ENCODE results near the gene CLSTN1. TPM values are rescaled to one million over a fixed set of nuclear protein-coding genes. Genes with fewer than 3 reads are reported as not detected.
A peak's percentile ranks its signal among the peaks of the same experiment; 100 is the strongest.

Gene CLSTN1
- total and polyA plus RNA-seq, 2 of the 13 experiments (the other 11 are each of a cell fraction or from before 2014, with no cell fraction given), result 19.7 to 29.8 TPM

DNA sequence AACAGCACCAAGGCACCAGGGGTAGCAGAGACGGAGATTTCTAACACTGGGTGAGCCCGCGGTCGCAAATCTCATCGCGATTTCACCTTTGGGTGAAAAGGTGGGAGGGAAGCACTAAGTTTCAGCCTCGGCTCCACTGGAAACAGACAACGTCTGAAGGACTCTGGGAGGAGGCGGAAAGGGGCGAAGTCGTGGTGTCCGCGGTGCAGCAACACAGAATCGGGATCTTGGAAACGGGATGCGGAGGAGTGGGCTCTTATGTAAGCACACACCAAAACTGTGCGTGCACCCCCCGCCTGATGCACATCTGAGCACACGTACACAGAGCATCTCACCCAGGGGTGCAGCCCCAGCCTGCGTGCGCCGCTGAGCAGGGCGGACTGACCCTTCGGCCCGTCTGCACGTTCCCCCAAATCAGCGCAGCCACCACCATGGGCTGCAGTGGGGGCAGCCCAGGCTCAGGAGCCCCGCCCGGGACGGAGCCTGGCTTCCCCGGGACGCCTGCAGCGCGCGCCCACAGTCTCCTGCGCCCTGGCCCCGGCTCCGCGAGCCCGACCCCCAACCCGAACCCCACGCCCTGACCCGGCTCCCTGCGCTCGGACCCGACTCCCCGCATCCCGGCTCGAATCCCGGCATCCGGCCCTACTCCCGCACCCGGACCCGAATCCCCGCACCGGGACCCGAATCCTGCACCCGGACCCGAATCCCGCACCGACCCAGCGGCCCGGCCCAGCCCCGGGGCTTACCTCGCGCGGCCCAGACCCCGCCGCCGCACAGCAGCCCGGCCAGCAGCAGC is 670 bp downstream of the CLSTN1 start (continued):
- TF ChIP-seq, protein P1, sequence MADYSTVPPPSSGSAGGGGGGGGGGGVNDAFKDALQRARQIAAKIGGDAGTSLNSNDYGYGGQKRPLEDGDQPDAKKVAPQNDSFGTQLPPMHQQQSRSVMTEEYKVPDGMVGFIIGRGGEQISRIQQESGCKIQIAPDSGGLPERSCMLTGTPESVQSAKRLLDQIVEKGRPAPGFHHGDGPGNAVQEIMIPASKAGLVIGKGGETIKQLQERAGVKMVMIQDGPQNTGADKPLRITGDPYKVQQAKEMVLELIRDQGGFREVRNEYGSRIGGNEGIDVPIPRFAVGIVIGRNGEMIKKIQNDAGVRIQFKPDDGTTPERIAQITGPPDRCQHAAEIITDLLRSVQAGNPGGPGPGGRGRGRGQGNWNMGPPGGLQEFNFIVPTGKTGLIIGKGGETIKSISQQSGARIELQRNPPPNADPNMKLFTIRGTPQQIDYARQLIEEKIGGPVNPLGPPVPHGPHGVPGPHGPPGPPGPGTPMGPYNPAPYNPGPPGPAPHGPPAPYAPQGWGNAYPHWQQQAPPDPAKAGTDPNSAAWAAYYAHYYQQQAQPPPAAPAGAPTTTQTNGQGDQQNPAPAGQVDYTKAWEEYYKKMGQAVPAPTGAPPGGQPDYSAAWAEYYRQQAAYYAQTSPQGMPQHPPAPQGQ (CRISPR knock-in tag; IDR thresholded peaks at IDR 0.05; ENCODE audit: borderline replicate concordance), result no peak
- no peak for TF ChIP-seq ZNF660 (CRISPR knock-in tag; IDR thresholded peaks at IDR 0.05; ENCODE audit: borderline replicate concordance, low read depth)
- TF ChIP-seq, protein P2, sequence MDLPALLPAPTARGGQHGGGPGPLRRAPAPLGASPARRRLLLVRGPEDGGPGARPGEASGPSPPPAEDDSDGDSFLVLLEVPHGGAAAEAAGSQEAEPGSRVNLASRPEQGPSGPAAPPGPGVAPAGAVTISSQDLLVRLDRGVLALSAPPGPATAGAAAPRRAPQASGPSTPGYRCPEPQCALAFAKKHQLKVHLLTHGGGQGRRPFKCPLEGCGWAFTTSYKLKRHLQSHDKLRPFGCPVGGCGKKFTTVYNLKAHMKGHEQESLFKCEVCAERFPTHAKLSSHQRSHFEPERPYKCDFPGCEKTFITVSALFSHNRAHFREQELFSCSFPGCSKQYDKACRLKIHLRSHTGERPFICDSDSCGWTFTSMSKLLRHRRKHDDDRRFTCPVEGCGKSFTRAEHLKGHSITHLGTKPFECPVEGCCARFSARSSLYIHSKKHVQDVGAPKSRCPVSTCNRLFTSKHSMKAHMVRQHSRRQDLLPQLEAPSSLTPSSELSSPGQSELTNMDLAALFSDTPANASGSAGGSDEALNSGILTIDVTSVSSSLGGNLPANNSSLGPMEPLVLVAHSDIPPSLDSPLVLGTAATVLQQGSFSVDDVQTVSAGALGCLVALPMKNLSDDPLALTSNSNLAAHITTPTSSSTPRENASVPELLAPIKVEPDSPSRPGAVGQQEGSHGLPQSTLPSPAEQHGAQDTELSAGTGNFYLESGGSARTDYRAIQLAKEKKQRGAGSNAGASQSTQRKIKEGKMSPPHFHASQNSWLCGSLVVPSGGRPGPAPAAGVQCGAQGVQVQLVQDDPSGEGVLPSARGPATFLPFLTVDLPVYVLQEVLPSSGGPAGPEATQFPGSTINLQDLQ (CRISPR knock-in tag; IDR thresholded peaks at IDR 0.05), result no peak
- TF ChIP-seq HNRNPK (IDR thresholded peaks at IDR 0.05; ENCODE audit: low read depth, low read length, poor library complexity, severe bottlenecking), result peak; percentile 55
- TF ChIP-seq, protein P3, sequence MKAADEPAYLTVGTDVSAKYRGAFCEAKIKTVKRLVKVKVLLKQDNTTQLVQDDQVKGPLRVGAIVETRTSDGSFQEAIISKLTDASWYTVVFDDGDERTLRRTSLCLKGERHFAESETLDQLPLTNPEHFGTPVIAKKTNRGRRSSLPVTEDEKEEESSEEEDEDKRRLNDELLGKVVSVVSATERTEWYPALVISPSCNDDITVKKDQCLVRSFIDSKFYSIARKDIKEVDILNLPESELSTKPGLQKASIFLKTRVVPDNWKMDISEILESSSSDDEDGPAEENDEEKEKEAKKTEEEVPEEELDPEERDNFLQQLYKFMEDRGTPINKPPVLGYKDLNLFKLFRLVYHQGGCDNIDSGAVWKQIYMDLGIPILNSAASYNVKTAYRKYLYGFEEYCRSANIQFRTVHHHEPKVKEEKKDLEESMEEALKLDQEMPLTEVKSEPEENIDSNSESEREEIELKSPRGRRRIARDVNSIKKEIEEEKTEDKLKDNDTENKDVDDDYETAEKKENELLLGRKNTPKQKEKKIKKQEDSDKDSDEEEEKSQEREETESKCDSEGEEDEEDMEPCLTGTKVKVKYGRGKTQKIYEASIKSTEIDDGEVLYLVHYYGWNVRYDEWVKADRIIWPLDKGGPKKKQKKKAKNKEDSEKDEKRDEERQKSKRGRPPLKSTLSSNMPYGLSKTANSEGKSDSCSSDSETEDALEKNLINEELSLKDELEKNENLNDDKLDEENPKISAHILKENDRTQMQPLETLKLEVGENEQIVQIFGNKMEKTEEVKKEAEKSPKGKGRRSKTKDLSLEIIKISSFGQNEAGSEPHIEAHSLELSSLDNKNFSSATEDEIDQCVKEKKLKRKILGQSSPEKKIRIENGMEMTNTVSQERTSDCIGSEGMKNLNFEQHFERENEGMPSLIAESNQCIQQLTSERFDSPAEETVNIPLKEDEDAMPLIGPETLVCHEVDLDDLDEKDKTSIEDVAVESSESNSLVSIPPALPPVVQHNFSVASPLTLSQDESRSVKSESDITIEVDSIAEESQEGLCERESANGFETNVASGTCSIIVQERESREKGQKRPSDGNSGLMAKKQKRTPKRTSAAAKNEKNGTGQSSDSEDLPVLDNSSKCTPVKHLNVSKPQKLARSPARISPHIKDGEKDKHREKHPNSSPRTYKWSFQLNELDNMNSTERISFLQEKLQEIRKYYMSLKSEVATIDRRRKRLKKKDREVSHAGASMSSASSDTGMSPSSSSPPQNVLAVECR (CRISPR knock-in tag; IDR thresholded peaks at IDR 0.05; ENCODE audit: borderline replicate concordance), result peak; percentile 47; the same call in 1 of the 2 replicates
- 0 out of 2 replicates have a peak, but pooled peaks have one; percentile 17 for TF ChIP-seq KMT2B (CRISPR knock-in tag; IDR thresholded peaks at IDR 0.05)
- TF ChIP-seq HOXA3 (CRISPR knock-in tag; IDR thresholded peaks at IDR 0.05), result no peak
- no peak for TF ChIP-seq NCOR1 (IDR thresholded peaks at IDR 0.05; ENCODE audit: borderline replicate concordance, low read length)
- 0 out of 2 replicates have a peak, but pooled peaks have one; percentile 23 for TF ChIP-seq ZBTB38 (CRISPR knock-in tag; IDR thresholded peaks at IDR 0.05)
- TF ChIP-seq, protein P4, sequence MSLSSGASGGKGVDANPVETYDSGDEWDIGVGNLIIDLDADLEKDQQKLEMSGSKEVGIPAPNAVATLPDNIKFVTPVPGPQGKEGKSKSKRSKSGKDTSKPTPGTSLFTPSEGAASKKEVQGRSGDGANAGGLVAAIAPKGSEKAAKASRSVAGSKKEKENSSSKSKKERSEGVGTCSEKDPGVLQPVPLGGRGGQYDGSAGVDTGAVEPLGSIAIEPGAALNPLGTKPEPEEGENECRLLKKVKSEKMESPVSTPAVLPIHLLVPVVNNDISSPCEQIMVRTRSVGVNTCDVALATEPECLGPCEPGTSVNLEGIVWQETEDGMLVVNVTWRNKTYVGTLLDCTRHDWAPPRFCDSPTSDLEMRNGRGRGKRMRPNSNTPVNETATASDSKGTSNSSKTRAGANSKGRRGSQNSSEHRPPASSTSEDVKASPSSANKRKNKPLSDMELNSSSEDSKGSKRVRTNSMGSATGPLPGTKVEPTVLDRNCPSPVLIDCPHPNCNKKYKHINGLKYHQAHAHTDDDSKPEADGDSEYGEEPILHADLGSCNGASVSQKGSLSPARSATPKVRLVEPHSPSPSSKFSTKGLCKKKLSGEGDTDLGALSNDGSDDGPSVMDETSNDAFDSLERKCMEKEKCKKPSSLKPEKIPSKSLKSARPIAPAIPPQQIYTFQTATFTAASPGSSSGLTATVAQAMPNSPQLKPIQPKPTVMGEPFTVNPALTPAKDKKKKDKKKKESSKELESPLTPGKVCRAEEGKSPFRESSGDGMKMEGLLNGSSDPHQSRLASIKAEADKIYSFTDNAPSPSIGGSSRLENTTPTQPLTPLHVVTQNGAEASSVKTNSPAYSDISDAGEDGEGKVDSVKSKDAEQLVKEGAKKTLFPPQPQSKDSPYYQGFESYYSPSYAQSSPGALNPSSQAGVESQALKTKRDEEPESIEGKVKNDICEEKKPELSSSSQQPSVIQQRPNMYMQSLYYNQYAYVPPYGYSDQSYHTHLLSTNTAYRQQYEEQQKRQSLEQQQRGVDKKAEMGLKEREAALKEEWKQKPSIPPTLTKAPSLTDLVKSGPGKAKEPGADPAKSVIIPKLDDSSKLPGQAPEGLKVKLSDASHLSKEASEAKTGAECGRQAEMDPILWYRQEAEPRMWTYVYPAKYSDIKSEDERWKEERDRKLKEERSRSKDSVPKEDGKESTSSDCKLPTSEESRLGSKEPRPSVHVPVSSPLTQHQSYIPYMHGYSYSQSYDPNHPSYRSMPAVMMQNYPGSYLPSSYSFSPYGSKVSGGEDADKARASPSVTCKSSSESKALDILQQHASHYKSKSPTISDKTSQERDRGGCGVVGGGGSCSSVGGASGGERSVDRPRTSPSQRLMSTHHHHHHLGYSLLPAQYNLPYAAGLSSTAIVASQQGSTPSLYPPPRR (CRISPR knock-in tag; IDR thresholded peaks at IDR 0.05; ENCODE audit: borderline replicate concordance), result 0 out of 2 replicates have a peak, but pooled peaks have one; percentile 36

All from HepG2 (cell line).